HG03175 (cell line): ENCODE measurements around the gene PGAP2.
"Not testable (repeated sequence)": the region's sequence is repeated elsewhere in the genome, so short reads cannot be mapped to it uniquely, and the experiment has no call there.

Experiments
- ATAC-seq: cut with Tn5 transposase; IDR thresholded peaks from one replicate; pipeline ENCODE4 v1.9.1; 2021; ENCODE audit warnings: mild to moderate bottlenecking, moderate library complexity; ENCODE audit not compliant: unreplicated experiment

Gene PGAP2

GRCh38 chr11:3803726-3804495, 4.4 kb upstream of the PGAP2 start:
- ATAC-seq, result no peak

- ATAC-seq, result peak; percentile 80
These were observed 682 bp downstream of the PGAP2 start for GRCh38 chr11:3808861-3809623.

GRCh38 chr11:3809624-3809928, 1.2 kb downstream of the PGAP2 start:
- ATAC-seq, result no peak

- ATAC-seq, result no peak
These were observed 2.1 kb downstream of the PGAP2 start for GRCh38 chr11:3810446-3810845.

DNA sequence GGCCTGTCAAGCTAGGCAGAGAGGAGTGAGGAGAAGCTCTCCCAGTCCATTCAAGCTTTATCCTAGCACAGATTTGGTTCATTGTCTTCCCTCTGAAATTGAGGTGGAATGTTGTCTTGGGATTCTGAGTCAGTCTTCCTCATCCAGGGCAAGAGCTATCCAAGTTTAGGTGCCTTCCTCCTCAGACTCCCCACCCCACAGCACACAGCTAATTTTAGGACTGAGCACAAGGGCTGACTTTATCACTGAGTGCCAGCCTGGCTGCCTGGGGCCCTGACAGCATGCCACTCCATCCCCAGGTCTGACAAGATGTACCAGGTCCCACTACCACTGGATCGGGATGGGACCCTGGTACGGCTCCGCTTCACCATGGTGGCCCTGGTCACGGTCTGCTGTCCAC, 2.6 kb downstream of the PGAP2 start:
- ATAC-seq, result no peak

- ATAC-seq, result not testable (repeated sequence)
These were observed 6.5 kb downstream of the PGAP2 start for GRCh38 chr11:3814832-3815231.

- ATAC-seq, result no peak
These were observed 7.5 kb downstream of the PGAP2 start for GRCh38 chr11:3815845-3816244.

DNA sequence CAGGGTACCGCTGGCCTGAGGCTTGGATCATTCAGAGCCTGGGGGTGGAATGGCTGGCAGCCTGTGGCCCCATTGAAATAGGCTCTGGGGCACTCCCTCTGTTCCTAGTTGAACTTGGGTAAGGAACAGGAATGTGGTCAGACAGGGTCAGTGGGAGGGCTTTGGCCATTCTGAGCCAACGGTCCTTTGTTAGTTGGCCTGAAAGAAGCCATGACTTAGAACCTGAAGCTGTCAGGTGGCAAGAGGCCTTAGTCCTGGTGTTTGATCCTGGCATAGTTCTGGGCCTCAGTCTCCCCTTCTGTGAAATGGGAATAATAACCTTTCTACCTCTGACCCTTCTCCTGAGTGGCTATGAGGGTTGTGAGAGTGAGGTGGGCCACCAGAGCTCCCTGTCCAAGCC, 8.3 kb downstream of the PGAP2 start:
- ATAC-seq, result no peak

GRCh38 chr11:3817181-3817800, 8.9 kb downstream of the PGAP2 start:
- ATAC-seq, result no peak

GRCh38 chr11:3820971-3821370, 12.6 kb downstream of the PGAP2 start:
- ATAC-seq, result no peak

DNA sequence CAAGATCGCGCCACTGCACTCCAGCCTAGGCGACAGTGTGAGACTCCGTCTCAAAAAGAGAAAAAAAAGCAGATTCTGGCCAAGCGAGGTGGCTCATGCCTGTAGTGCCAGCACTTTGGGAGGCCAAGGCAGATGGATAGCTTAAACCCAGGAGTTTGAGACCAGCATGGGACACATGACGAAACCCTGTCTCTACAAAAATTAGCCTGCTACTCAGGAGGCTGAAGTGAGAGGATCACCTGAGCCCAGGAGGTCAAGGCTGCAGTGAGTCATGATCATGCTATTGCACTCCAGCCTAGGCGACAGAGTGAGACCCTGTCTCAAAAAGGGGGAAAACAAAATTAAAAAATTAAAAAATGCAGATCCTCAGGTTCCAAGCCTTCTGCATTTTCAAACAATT, 14.0 kb downstream of the PGAP2 start:
- no peak for ATAC-seq

GRCh38 chr11:3823303-3823702, 14.9 kb downstream of the PGAP2 start:
- ATAC-seq, result no peak

DNA sequence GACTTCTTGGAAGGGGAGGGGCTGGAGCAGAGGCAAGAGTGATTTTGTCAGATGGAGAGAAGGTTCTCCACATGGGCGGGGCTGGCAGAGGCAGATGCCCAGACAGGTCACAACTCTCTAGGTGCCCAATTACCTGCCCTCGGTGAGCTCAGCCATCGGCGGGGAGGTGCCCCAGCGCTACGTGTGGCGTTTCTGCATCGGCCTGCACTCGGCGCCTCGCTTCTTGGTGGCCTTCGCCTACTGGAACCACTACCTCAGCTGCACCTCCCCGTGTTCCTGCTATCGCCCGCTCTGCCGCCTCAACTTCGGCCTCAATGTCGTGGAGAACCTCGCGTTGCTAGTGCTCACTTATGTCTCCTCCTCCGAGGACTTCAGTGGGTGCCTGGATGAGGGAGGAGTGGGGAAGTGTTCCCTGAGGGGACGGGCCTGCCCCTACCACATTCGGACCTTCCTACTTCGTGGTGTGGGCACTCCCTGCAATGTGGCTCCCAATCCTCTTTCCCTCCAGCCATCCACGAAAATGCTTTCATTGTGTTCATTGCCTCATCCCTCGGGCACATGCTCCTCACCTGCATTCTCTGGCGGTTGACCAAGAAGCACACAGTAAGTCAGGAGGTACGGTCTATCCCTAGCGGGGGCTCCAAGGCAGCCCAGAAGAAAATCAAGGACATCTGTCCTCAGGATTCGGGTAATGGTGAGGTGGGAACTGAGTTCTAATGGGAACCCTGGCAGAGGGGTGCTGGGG, 15.6 kb downstream of the PGAP2 start:
- ATAC-seq, result no peak

DNA sequence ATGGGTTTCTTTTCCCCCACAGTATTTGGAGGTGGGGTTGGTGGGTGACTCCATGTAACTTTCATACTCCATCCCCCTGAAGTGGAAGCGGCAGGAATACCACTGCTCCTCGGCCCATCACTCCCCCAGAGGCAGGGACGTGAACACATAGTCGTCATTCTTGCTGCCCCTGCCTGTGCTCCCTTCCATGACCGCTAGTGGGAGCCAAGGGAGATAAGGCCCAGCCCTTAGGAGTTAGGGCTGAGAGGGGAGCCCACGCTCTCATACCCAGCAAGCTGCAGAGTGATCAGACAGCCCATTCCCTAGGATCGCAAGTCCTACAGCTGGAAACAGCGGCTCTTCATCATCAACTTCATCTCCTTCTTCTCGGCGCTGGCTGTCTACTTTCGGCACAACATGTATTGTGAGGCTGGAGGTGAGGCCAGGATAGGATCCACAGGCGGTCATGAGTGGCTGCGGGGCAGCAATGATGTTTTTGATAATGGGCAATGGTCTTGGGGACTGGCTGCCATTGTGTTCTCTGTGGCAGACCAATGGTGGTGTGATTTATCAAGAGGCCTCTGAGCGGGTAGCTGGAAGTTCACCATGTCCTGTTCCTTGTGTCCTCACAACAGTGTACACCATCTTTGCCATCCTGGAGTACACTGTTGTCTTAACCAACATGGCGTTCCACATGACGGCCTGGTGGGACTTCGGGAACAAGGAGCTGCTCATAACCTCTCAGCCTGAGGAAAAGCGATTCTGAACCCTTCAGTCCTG, 16.5 kb downstream of the PGAP2 start:
- peak; percentile 86 for ATAC-seq

DNA sequence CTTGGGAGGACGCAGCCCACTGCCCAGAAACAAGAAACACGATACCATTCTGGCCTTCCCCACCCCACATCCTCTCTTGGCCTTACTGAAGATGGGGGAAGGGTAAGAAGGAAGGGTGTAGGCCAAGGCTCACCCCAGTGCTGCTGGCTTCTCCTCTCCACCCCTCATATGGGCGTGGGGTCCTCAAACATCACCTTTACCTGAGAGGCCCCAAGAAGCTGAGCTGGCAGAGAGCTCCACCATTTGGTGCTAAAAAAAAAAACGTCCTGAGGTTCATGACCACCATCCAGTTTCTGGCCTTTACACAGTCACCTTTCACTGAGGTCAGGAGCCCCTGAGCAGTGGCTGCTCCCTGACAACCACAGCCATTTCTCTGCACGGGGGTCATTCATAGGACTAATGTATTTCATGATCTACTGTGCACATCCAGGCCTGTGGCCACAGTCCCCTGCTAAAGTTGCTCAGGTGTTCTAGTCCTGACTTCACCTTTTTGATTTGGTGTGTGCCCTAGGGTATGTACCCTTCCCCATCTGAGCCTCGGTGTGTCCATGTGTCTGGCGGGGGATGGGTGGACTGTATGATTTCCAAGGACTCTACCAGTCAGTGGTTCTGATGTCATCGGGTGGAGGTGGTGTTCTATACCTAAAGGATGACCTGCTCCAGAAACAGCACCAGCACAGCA, 17.3 kb downstream of the PGAP2 start:
- ATAC-seq, result no peak

- no peak for ATAC-seq
These were observed 18.4 kb downstream of the PGAP2 start for GRCh38 chr11:3826721-3827120.

GRCh38 chr11:3827434-3828186, 19.2 kb downstream of the PGAP2 start:
- ATAC-seq, result no peak

DNA sequence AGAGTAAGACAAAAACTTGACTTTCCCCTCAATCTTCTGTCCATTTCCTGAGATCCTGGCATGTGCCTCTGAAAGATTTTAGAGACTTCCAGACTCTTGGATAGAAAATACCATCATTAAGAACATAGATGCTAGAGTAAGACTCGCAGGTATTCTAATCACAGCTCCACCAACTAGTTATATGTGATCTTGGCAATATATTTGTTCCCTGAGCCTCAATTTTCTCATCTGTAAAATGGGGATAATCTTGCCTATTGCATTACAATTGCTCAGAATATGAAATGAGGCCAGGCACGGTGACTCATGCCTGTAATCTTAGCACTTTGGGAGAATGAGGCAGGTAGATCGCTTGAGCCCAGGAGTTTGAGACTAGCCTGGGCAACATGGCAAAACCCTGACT, 21.7 kb downstream of the PGAP2 start:
- no peak for ATAC-seq

GRCh38 chr11:3830730-3831129, 22.4 kb downstream of the PGAP2 start:
- ATAC-seq, result no peak
